ENCODE measurements around the gene SAMSN1.

GRCh38 chr21:14538483-14538882 lies 7.6 kb downstream of the SAMSN1 start:
- TF ChIP-seq CTCF (IDR thresholded peaks at IDR 0.05) (no peak), POLR2A (IDR thresholded peaks at IDR 0.05) (no peak)

Data from adrenal gland (tissue), 5 donors.